NCI-H146 treated with DMSO at 0.1 percent for 48 hours (cell line): ENCODE measurements around the gene NNT.
"Not testable (repeated sequence)": the region's sequence is repeated elsewhere in the genome, so short reads cannot be mapped to it uniquely, and the experiment has no call there.

Experiments used
- DNase-seq: peaks from one replicate; lab custom pipeline; 2025; ENCODE audit not compliant: unreplicated experiment; lab: John Stamatoyannopoulos, UW

The NNT gene

DNA sequence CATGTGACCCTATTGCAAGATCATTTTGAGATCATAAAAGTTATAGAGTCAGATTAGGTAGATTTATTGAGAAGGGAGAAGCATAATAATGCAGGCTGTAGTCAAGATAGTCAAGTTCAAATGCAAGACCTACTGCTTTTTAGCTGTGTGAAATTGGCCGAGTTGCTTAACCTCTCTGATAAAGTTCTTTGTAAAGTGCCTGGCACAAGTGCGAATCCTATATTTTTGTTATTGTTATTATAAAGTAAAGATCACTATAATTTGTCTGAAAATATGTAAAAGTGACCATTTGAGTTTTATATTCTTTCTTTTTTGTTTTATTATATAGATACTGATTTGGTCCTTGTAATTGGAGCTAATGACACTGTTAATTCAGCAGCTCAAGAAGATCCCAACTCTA, 99.3 kb downstream of the NNT start:
- DNase-seq = no peak

DNA sequence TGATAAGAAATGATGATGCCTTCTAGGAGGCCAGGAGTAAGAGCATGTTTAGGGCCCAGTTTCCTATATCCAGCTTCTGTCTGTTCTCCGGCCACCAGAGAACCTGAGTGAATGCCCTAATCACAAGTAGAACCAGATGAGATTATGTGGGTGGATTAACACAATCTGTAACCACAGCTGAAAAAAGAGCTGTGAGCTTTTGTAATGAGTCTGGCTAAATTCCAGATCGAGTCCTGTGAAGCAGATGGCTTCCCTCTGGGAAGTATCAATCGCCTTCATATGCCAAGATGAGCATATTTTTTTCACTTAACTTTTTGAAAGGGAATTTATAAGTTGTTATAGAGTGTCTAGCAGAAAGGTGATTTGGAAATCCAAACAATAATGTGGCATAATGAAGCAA, 99.8 kb downstream of the NNT start:
- peak; percentile 37 for DNase-seq

DNA sequence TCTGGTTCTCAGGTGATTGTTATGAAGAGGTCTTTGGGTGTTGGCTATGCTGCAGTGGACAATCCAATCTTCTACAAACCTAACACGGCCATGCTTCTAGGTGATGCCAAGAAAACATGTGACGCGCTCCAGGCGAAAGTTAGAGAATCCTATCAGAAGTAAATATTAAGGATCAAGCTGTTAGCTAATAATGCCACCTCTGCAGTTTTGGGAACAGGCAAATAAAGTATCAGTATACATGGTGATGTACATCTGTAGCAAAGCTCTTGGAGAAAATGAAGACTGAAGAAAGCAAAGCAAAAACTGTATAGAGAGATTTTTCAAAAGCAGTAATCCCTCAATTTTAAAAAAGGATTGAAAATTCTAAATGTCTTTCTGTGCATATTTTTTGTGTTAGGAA, 101.3 kb downstream of the NNT start:
- no peak for DNase-seq

DNA sequence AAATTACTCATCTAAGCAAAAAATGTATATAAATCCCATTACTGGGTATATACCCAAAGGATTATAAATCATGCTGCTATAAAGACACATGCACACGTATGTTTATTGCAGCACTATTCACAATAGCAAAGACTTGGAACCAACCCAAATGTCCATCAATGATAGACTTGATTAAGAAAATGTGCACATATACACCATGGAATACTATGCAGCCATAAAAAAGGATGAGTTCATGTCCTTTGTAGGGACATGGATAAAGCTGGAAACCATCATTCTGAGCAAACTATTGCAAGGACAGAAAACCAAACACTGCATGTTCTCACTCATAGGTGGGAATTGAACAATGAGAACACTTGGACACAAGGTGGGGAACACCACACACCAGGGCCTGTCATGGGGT, 103.6 kb downstream of the NNT start:
- DNase-seq = not testable (repeated sequence)

DNA sequence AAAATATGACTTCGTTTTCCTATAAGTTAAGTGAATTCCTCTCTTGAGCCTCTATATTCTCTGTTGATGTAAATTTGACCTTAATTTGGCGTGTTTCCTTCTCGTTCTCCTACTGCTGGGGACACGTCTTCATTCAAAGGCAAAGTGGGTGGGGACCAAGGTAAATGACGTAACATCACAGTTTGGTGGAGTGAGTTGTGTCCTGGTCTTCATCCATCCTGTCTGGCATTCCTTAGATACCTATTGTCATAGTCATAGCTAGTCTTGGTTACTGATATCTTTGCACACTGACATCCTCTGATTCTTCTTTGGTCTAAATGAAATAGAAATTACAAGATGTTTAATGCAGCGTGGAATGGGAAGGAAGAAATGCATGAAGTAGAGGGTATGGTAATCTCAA, 108.5 kb downstream of the NNT start:
- DNase-seq = no peak

DNA sequence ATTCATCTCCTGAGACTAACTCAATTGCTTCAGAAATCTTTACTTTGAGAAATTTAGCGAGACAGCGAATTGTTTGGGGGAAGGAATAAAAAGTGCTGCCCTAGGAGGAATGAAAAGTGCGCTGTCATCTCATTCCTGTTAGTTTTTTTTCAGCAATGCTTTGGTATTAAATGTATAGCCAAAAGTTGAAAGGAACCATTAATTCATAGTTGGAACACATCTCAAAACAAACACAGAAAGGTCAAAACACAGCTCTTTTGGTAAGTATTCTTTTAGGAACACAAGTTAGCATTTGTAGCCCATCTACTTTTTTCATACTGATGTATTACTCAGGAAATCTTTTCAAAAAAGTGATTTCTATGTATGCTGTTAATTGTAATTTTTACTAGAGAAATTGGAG, 109.1 kb downstream of the NNT start:
- no peak for DNase-seq

DNA sequence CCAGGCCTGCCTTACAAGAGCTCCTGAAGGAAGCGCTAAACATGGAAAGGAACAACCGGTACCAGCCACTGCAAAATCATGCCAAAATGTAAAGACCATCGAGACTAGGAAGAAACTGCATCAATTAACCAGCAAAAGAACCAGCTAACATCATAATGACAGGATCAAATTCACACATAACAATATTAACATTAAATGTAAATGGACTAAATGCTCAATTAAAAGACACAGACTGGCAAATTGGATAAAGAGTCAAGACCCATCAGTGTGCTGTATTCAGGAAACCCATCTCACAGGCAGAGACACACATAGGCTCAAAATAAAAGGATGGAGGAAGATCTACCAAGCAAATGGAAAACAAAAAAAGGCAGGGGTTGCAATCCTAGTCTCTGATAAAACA, 116.8 kb downstream of the NNT start:
- DNase-seq = not testable (repeated sequence)

DNA sequence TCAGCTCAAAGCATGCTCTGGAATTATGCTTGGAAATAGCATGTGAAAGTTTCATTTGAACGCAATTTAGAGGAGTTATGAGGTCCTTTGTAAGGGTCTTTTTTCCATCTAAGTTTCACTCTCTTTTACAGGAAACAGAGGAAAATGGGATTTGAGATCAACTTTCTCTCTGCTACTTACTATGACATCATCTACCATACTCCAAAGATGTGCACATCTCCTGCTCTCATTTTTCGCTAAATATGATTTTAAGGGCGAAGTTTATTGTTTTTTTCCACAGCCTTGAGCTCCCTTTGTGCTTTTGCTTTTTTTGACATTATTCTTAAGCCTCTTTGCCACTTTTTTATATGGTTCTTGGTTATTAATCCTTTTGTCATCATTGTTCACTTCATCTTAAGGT, 125.6 kb downstream of the NNT start:
- no peak for DNase-seq

DNA sequence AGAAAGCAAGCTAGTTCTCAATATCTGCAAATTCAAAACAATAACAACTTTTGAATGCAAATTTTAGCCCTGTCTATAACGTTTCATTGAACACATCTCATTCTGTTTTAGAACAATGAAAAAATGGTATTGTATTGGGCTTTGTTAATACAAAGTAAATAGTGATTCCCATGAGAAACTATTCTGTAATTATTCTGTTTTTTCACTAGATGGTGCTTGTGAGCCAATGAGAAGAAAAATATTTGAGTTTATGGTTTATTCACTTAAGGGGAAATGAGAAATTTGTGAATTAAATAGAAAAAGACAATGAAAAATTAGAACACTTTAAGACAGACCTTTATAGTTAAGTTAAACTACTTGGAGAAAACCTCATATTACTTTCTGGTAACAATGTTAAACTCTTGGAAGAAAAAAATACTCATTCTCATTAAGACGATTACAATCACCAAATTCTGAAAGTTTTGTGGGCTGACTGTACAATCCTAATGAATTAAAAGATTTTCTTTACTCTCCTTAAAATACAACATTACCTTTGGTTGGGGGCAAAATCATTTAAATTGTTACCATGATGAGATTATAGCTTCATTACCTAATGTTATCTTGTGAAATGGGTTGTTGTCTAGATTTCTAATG, 127.0 kb downstream of the NNT start:
- peak; percentile 35 for DNase-seq

DNA sequence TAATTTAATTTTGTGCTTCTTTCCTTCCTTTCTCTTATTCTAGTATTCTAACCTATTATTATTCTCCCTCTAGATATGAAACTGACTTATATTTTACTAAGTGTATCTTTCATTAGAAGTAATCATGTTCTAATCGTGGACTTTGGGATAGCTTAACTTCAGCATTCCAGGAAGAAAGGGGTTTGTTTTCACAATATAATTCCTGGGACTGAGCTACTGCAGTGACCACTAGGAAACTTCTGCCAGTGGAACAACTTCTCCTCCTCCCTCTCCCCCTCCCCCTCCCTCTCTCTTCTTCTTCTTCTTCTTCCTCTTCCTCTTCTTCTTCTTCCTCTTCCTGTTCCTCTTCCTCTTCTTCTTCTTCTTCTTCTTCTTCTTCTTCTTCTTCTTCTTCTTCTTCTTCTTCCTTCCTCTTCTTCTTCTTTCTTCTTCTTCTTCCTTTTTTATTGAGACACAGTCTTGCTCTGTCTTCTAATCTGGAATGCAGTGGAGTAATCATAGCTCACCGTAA, 127.9 kb downstream of the NNT start:
- DNase-seq = no peak

DNA sequence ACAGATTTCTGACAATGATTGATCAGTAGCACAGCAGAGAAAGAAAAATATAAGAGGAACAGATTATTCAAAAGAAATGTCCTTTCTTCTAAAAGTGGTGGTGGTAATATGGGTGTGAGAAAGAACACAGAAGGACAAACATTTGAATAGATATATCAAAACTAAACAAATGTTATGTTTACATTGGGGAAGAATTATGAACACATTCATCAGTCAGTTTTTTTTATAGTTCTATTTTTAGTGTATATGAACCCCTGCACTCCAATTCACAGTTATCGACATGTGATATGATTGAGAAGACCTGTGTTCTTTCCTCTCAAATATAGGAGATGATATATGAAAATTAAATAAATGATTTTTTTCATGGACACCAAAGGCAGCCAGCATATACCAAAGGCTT, 128.6 kb downstream of the NNT start:
- no peak for DNase-seq

DNA sequence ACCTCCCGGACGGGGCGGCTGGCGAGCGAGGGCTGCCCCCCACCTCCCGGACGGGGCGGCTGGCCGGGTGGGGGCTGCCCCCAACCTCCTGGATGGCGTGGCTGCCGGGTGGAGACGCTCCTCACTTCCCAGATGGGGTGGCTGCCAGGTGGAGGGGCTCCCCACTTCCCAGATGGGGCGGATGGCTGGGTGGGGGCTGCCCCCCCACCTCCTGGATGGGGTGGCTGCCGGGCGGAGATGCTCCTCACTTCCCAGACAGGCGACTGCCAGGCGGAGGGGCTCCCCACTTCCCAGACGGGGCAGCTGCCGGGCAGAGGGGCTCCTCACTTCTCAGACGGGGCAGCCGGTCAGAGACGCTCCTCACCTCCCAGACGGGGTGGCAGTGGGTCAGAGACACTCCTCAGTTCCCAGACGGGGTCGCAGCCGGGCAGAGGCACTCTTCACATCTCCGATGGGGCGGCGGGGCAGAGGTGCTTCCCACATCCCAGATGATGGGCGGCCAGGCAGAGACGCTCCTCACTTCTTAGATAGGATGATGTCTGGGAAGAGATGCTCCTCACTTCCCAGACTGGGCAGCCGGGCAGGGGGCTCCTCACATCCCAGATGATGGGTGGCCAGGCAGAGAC, 143.1 kb downstream of the NNT start:
- DNase-seq = not testable (repeated sequence)

DNA sequence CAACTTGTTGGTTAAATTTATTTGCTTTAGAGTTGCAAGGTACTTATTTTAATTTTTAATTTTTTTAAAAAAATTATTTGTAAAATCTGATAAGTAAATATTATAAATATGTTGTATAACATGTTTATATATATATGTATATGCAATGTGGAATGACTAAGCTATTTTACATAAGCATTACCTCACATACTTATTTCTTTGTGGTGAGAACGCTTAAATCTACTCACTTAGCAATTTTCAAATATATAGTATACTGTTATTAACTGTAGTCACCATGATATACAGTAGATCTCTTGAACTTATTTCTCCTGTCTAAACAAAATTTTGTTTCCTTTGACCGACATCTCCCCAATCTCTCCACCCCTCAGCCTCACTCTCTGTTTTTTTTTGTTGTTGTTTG, 147.8 kb downstream of the NNT start:
- DNase-seq = no peak

DNA sequence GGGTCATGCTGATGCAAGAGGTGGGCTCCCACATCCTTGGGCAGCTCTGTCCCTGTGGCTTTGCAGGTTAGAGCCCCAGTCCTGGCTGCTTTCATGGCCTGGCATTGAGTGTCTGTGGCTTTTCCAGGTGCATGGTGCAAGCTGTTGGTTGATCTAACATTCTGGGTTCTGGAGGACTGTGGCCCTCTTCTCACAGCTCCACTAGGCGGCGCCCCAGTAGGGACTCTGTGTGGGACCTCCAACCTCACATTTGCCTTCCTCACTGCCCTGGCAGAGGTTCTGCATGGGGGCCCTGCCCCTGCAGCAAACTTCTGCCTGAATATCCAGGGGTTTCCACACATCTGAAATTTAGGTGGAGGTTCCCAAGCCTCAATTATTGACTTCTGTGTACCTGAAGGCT, 150.1 kb downstream of the NNT start:
- no peak for DNase-seq
